ENCODE results near the gene RPS19. TPM values are rescaled to one million over a fixed set of nuclear protein-coding genes. Genes with fewer than 3 reads are reported as not detected.

The RPS19 gene
- total RNA-seq, 4 donors from 2014 or later = 559 to 757 (median 617) TPM

GRCh38 chr19:41859213-41859617 is 840 bp upstream of the RPS19 start:
- DNase-seq (ENCODE audit: low spot score) (no peak), ATAC-seq (ENCODE audit: low FRiP score) (no peak)
- TF ChIP-seq, protein P1, sequence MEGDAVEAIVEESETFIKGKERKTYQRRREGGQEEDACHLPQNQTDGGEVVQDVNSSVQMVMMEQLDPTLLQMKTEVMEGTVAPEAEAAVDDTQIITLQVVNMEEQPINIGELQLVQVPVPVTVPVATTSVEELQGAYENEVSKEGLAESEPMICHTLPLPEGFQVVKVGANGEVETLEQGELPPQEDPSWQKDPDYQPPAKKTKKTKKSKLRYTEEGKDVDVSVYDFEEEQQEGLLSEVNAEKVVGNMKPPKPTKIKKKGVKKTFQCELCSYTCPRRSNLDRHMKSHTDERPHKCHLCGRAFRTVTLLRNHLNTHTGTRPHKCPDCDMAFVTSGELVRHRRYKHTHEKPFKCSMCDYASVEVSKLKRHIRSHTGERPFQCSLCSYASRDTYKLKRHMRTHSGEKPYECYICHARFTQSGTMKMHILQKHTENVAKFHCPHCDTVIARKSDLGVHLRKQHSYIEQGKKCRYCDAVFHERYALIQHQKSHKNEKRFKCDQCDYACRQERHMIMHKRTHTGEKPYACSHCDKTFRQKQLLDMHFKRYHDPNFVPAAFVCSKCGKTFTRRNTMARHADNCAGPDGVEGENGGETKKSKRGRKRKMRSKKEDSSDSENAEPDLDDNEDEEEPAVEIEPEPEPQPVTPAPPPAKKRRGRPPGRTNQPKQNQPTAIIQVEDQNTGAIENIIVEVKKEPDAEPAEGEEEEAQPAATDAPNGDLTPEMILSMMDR (IDR thresholded peaks at IDR 0.05) = no peak

DNA sequence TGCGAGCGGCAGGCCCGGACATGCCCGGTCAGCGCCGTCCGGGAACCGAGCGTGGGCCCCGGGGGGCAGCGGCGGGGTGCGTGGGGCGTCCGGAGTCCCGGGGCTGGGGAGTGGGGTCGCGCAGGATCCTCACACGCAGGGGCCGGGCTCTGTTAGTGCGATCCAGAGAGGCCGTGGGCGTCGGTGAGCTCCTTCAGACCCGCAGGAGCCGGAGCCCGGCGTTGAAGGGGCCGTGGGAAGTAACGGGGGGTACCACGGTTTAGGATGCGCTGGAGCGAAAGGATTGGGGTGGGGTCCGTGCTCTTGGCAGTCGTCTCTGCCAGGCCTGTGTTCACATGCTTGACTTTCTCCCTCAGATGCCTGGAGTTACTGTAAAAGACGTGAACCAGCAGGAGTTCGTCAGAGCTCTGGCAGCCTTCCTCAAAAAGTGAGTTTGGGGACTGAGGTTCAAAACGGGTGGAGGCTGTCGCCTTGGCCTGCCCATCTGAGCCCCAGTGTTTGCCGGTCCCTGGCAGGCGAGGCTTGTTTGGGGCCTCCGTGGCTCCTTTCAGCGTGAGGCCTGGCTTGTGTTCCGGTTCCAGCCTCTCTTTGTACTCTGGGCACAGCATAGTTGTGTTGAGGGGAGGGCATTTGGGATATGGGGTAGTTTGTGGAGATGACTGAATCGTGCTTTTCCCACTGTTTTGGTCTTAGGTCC is 512 bp downstream of the RPS19 start:
- ATAC-seq (ENCODE audit: low FRiP score) = no peak
- TF ChIP-seq, protein P1 (IDR thresholded peaks at IDR 0.05) = no peak

DNA sequence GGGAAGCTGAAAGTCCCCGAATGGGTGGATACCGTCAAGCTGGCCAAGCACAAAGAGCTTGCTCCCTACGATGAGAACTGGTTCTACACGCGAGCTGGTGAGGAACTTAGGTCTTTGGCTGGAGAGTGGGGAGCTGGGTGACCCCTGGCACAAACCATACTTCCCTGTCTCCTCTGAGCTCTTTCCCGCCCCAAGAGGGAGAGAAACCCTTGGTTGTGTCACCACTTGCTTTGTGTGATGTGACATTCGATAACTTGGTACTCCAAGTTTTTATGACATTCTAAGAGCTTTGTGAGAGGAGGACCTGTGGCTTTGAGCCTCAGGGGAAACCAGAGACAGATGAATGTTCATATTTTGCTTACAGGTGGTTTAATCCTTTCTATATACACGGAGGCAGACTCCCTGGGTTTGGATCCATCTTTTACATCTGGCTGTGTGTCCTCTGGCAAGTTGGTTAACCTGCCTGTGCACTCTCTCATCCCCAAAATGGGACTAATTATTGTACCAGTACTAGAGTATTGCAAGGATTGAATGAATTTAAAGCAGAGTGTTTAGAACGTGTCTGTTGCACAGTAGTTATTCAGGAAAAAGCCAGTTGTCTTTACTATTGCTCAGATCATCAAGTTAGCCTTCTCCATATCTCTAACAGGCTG is 1.2 kb downstream of the RPS19 start:
- DNase-seq (ENCODE audit: low spot score) (no peak), ATAC-seq (ENCODE audit: low FRiP score) (no peak)
- TF ChIP-seq, protein P1 (IDR thresholded peaks at IDR 0.05) = no peak

More for the DNA sequence above, 512 bp downstream of the RPS19 start:
- no peak for DNase-seq (ENCODE audit: low spot score)

- no peak for ATAC-seq (ENCODE audit: low FRiP score)
- no peak for DNase-seq (ENCODE audit: low spot score)
- TF ChIP-seq, protein P1 (IDR thresholded peaks at IDR 0.05) = no peak
Measured at GRCh38 chr19:41861846-41862245, 1.8 kb downstream of the RPS19 start.

GRCh38 chr19:41862445-41862986 is 2.5 kb downstream of the RPS19 start:
- no peak for DNase-seq (ENCODE audit: low spot score)
- TF ChIP-seq, protein P1 (IDR thresholded peaks at IDR 0.05) = no peak
- ATAC-seq (ENCODE audit: low FRiP score) = no peak

DNA sequence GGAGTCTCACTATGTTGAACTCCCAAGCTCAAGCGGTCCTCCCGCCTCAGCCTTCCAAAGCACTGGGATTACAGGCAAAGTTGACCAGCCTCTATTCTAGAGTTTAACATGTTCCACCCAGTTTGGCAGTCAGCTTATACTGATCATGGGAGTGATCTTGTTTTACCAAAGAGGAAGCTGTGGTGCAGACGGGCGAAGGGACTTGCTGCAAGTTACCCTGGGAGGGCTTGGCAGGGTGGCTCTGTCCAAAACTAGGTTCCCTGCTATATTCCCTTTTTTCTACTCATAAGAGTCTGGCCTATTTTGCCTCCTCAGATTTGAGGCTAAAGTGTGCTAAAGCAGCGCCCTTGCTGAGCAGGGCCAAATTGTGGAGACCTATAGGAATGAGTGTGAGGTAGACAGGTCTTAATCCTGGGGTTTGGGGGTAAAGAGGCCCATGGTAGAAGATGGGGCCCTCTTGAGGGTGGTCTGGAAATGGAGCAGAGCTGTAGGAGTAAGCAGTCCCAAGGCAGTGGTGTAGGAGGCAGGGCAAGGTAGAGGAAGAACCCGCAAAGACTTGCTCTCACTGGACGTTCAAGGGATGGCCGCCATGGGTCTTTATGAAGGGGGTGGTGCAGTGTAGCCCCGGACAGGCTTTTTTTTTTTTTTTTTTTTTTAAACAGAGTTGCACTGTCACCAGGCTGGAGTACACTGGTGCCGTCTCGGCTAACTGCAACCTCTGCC is 3.3 kb downstream of the RPS19 start:
- DNase-seq (ENCODE audit: low spot score) (no peak), ATAC-seq (ENCODE audit: low FRiP score) (no peak)
- TF ChIP-seq, protein P1 (IDR thresholded peaks at IDR 0.05) = no peak
